ENCODE measurements around the gene OPRL1.

The OPRL1 gene

DNA sequence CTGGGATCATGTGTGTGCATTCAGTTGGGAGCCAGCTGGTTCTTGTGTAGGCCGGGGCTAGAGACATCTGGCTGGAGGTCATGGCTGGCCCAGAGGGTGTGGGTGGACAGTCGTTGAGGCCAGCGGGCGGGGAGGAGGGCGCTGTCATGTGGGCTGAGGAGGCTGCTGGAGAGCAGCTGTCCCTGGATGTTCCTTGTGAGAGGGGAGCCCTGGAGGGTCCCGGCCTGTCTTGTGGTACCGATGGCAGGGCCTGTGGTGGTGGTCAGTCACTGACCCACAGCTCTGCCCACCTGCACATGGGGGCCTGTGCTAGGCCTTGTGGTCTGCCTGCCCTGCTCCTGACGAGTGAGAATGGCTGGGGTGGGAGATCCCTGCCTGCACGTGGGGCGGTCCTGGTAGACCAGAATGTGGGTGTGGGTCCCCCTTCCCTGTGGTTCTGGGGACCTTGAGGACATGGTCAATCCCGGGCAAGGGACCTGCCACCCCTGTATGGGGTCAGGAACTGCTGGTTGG, 45.8 kb upstream of the OPRL1 start:
- TF ChIP-seq FOXP2 (optimal IDR thresholded peaks at IDR 0.05; ENCODE audit: borderline replicate concordance, extremely low read depth, extremely low read length, insufficient read depth) (no peak), SIN3A (IDR thresholded peaks at IDR 0.05; ENCODE audit: borderline replicate concordance, insufficient read depth, low read length) (no peak), POLR2AphosphoS5 (IDR thresholded peaks at IDR 0.05; ENCODE audit: low read depth, low read length) (no peak), TAF1 (IDR thresholded peaks at IDR 0.05; ENCODE audit: borderline replicate concordance, insufficient read depth, low read length) (no peak)
- TF ChIP-seq, protein P1, sequence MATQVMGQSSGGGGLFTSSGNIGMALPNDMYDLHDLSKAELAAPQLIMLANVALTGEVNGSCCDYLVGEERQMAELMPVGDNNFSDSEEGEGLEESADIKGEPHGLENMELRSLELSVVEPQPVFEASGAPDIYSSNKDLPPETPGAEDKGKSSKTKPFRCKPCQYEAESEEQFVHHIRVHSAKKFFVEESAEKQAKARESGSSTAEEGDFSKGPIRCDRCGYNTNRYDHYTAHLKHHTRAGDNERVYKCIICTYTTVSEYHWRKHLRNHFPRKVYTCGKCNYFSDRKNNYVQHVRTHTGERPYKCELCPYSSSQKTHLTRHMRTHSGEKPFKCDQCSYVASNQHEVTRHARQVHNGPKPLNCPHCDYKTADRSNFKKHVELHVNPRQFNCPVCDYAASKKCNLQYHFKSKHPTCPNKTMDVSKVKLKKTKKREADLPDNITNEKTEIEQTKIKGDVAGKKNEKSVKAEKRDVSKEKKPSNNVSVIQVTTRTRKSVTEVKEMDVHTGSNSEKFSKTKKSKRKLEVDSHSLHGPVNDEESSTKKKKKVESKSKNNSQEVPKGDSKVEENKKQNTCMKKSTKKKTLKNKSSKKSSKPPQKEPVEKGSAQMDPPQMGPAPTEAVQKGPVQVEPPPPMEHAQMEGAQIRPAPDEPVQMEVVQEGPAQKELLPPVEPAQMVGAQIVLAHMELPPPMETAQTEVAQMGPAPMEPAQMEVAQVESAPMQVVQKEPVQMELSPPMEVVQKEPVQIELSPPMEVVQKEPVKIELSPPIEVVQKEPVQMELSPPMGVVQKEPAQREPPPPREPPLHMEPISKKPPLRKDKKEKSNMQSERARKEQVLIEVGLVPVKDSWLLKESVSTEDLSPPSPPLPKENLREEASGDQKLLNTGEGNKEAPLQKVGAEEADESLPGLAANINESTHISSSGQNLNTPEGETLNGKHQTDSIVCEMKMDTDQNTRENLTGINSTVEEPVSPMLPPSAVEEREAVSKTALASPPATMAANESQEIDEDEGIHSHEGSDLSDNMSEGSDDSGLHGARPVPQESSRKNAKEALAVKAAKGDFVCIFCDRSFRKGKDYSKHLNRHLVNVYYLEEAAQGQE (IDR thresholded peaks at IDR 0.05; ENCODE audit: insufficient read depth in 1 of 2, low read depth in 2 of 2, low read length in 2 of 2): no peak

DNA sequence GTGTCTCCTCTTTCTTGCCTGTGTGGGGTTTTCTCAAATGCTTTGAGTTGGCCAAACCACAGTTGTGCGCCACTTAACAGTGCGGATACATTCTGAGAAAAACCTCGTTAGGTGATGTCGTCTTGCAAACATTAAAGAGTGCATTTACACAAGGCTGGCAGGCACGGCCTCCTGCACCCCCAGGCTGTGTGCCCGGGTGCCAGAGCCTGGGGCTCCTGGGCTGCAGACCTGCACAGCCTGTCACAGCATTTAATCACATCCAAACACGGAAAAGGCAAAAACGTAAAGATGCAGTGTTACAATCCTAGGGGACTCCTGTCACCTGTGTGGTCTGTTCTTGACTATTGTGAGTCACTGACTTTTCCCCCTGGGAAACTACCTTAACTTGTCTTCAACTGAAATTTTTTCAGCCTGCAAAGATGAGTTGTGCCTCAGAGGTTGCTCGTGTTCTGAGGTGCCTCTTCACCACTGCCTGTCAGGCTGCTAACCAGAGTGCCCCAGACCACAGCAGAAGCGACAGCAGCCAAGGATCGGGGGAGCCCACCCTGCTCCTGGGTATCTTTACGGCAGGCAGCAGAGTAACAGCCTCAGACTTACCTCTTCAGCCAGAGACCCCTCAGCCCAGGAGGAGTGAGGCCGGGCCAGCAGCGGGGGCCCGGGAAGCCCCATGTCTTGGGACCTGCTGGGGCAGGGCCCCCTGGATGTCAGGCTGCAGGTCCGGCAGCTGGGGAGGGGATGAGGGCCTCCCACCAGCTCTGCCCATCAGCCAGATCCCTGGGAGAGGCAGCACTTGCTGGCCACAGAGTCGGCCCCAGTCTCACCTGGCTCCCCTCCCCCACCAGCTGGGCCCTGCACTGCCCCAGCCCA, 44.6 kb upstream of the OPRL1 start:
- TF ChIP-seq SIN3A (IDR thresholded peaks at IDR 0.05; ENCODE audit: borderline replicate concordance, insufficient read depth, low read length) (no peak), FOXP2 (optimal IDR thresholded peaks at IDR 0.05; ENCODE audit: borderline replicate concordance, extremely low read depth, extremely low read length, insufficient read depth) (no peak), TAF1 (IDR thresholded peaks at IDR 0.05; ENCODE audit: borderline replicate concordance, insufficient read depth, low read length) (no peak), POLR2AphosphoS5 (IDR thresholded peaks at IDR 0.05; ENCODE audit: low read depth, low read length) (no peak)
- TF ChIP-seq, protein P1 (IDR thresholded peaks at IDR 0.05; ENCODE audit: insufficient read depth in 1 of 2, low read depth in 2 of 2, low read length in 2 of 2): no peak

DNA sequence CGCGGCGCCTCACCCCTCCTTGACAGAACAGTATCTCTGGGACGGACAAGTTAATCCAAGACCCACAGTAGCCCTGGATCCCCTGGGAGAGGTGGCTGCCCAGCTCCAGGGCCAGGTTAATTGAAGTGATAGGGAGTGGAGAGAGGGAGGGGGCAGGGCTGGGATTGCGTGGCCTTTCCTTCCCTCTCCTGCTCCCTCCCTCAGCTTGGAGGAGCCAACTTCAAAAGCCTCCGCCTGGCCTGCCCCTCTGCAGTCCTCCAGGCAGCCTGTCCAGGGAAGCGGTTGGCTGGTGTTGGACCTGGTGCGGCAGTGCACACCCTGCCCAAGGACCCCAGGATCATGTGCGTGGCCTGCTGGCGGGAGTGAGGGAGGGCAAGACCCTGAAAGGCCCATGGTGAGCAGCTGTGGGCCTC, 43.9 kb upstream of the OPRL1 start, which contains the start of gene C20orf204:
C20orf204 (plus strand) TSS at position 250 of the 413 bp plus-strand sequence; CDS start at position 392, 142 bp downstream.
- TF ChIP-seq TAF1 (IDR thresholded peaks at IDR 0.05; ENCODE audit: borderline replicate concordance, insufficient read depth, low read length) (no peak), POLR2AphosphoS5 (IDR thresholded peaks at IDR 0.05; ENCODE audit: low read depth, low read length) (no peak), FOXP2 (optimal IDR thresholded peaks at IDR 0.05; ENCODE audit: borderline replicate concordance, extremely low read depth, extremely low read length, insufficient read depth) (no peak), SIN3A (IDR thresholded peaks at IDR 0.05; ENCODE audit: borderline replicate concordance, insufficient read depth, low read length) (no peak)
- TF ChIP-seq, protein P1 (IDR thresholded peaks at IDR 0.05; ENCODE audit: insufficient read depth in 1 of 2, low read depth in 2 of 2, low read length in 2 of 2): no peak

DNA sequence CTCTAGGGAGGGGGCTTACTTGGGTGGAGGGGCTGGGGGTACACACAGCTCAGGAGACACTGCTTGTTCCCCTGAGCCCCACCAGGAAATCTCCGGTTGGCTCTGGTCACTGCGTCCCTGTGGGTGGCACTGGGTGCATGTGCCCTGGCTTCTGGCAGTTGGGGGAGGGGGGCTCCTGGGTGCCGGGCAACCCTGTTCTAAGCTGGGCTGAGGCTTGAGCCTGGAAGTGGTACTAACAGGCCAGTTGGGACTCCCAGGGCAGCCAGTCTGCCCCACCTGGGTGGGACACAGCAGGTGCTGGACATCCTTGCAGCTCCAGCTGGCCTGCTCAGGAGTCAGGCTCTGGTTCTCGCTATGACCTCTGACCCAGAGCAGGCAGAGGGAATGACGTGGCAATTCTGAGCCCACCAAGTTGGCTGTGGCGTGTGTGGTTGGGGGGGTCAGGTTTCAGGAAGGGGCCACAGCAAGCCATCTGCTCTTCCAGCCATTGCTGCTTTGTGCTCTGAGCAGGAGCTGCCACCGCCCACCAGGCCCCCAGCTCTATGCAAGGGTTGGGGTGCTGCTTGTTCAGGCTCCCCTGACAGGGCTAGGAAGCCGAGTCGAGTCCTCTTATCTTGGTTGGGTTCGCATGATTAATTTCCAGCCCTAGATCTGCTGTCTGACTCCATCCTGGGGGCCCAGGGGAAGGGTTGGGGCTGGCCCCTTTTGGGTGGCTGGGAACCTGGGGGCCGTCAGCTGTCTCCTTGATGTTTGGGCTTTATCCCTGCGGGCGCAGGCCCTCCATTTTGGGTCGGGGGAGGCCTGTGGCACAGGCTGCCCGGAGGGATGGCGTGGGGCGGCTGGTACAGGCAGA, 43.3 kb upstream of the OPRL1 start:
- TF ChIP-seq FOXP2 (optimal IDR thresholded peaks at IDR 0.05; ENCODE audit: borderline replicate concordance, extremely low read depth, extremely low read length, insufficient read depth) (no peak), SIN3A (IDR thresholded peaks at IDR 0.05; ENCODE audit: borderline replicate concordance, insufficient read depth, low read length) (no peak), TAF1 (IDR thresholded peaks at IDR 0.05; ENCODE audit: borderline replicate concordance, insufficient read depth, low read length) (no peak), POLR2AphosphoS5 (IDR thresholded peaks at IDR 0.05; ENCODE audit: low read depth, low read length) (no peak)
- TF ChIP-seq, protein P1 (IDR thresholded peaks at IDR 0.05; ENCODE audit: insufficient read depth in 1 of 2, low read depth in 2 of 2, low read length in 2 of 2): no peak
